Measurements from ENCODE around the gene ZNF280C.

DNA sequence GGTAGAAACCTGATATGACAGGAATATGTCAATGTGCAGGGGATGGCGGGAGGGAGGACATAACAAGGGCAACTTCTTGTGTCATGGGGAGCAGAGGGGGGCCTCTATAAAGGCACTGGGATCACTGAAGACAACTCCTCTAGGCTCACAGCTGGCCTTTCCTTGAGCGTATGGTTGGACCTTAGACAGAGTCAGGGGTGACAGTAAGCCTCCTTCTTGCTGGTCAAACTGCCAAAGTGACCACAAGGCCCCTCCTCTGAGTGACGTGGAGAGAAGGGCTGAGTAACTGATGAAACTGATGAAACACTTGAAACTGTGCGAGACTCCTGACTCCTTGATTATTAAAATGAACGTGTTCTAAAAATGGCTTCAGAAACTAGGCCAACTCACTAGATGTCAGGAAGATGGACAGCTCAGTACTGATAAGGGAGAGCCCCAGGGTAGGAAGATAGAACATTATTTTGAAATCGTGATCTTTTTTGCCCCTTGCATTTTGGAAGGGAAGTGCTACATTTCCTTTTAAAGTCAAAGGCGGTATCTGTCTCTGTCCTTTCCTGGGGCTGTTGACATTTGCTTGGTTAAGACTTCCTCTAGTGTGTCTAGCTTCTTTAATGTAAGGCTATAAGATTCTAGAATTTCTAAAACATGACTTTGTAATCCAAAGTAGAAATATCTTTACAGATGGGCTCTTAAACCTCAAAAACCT lies 95.4 kb downstream of the ZNF280C start:
- TF ChIP-seq, protein P1, sequence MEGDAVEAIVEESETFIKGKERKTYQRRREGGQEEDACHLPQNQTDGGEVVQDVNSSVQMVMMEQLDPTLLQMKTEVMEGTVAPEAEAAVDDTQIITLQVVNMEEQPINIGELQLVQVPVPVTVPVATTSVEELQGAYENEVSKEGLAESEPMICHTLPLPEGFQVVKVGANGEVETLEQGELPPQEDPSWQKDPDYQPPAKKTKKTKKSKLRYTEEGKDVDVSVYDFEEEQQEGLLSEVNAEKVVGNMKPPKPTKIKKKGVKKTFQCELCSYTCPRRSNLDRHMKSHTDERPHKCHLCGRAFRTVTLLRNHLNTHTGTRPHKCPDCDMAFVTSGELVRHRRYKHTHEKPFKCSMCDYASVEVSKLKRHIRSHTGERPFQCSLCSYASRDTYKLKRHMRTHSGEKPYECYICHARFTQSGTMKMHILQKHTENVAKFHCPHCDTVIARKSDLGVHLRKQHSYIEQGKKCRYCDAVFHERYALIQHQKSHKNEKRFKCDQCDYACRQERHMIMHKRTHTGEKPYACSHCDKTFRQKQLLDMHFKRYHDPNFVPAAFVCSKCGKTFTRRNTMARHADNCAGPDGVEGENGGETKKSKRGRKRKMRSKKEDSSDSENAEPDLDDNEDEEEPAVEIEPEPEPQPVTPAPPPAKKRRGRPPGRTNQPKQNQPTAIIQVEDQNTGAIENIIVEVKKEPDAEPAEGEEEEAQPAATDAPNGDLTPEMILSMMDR (IDR thresholded peaks at IDR 0.05) = no peak
- no peak for TF ChIP-seq POLR2A (IDR thresholded peaks at IDR 0.05)
